Kidney (tissue), 14 donors: Measurements from ENCODE around the gene DENND2A. TPM values are rescaled to one million over a fixed set of nuclear protein-coding genes. Genes with fewer than 3 reads are reported as not detected.

Experiments
- DNase-seq, 5 donors: peaks; one replicate each; pipeline ENCODE4 v3.0.0-alpha.2; 2013 to 2020
- FAIRE-seq: peaks from 2 replicates; lab custom pipeline; 2012; peaks lifted over from hg19 to GRCh38; lab: Jason Lieb, UNC
- H3K27ac ChIP-seq, 2 donors: one replicate each; pipeline ENCODE4 v1.7.0; 2013; ENCODE audit warnings: low read depth in 2 of 2, low read length in 2 of 2, inconsistent platforms in 1 of 2
- H3K27me3 ChIP-seq: one replicate; pipeline ENCODE4 v1.7.1; 2013; ENCODE audit warnings: low read length, inconsistent platforms; ENCODE audit not compliant: control insufficient read depth, insufficient read depth
- H3K36me3 ChIP-seq, 3 donors: one replicate each; pipeline versions ENCODE4 v1.7.0 to v1.7.1; 2013; ENCODE audit warnings: low read length in 3 of 3, control low read depth in 1 of 3, inconsistent platforms in 1 of 3; ENCODE audit not compliant: insufficient read depth in 3 of 3, control insufficient read depth in 2 of 3
- H3K4me1 ChIP-seq, 3 donors: one replicate each; pipeline versions ENCODE4 v1.7.0 to v1.7.1; 2013; ENCODE audit warnings: low read length in 3 of 3, inconsistent platforms in 1 of 3, low read depth in 1 of 3; ENCODE audit not compliant: control insufficient read depth in 2 of 3, insufficient read depth in 2 of 3
- H3K4me3 ChIP-seq, 3 donors: one replicate each; pipeline versions ENCODE4 v1.7.0 to v1.8.1; 2013; ENCODE audit warnings: low read length in 3 of 3, control low read depth in 1 of 3, inconsistent platforms in 1 of 3
- H3K9ac ChIP-seq, 3 donors: one replicate each; pipeline versions ENCODE4 v1.7.0 to v1.7.1; 2013; ENCODE audit warnings: low read length in 3 of 3, control low read depth in 1 of 3, inconsistent platforms in 1 of 3
- H3K9me3 ChIP-seq, 3 donors: one replicate each; pipeline versions ENCODE4 v1.7.0 to v1.7.1; 2013; ENCODE audit warnings: low read length in 3 of 3, control low read depth in 1 of 3, inconsistent platforms in 1 of 3; ENCODE audit not compliant: control insufficient read depth in 2 of 3, insufficient read depth in 1 of 3
- intact Hi-C: fragments of 100-400 bp; cut with DNase I; formaldehyde crosslinking; loops from one replicate; pipeline ENCODE4 v1.11.1; 2022
- polyA plus RNA-seq: library from polyadenylated mRNA; stranded (reverse); fragments of 350-450 nt; fragmentation: Illumina TruSeq; extraction: RNeasy Lipid Tissue Mini Kit (QIAGEN cat#74804); gene quantifications from one replicate; pipeline ENCODE4 v1.2.3, GENCODE V29; 2014; ENCODE audit warnings: low read depth, low replicate concordance; ENCODE audit not compliant: insufficient read depth
- total RNA-seq: library from RNA; stranded (reverse); fragmentation: NEBNext Ultra II Directional; extraction: Animal tissue kit (Norgen Biotek cat#: 25700); gene quantifications from one replicate; pipeline ENCODE4 v1.2.1, GENCODE V29; 2021
- TF ChIP-seq, protein P1 (sequence below): IDR thresholded peaks from 3 replicates; pipeline ENCODE4 v1.5.1; 2012; ENCODE audit warnings: mild to moderate bottlenecking, moderate library complexity, borderline replicate concordance; ENCODE audit not compliant: insufficient read depth; ENCODE audit errors: extremely low read depth
- donor health status: control.
- donor health status: control.
- donor health status: control.
- donor health status: control.
- donor health status: control.
- donor health status: DM: yes; HTN: yes; CAD: no.
- donor health status: Normal renal cell carcinoma (clear cell type).

The DENND2A gene
- total and polyA plus RNA-seq, 2 donors from 2014 or later: 6.5 to 18.0 TPM

DNA sequence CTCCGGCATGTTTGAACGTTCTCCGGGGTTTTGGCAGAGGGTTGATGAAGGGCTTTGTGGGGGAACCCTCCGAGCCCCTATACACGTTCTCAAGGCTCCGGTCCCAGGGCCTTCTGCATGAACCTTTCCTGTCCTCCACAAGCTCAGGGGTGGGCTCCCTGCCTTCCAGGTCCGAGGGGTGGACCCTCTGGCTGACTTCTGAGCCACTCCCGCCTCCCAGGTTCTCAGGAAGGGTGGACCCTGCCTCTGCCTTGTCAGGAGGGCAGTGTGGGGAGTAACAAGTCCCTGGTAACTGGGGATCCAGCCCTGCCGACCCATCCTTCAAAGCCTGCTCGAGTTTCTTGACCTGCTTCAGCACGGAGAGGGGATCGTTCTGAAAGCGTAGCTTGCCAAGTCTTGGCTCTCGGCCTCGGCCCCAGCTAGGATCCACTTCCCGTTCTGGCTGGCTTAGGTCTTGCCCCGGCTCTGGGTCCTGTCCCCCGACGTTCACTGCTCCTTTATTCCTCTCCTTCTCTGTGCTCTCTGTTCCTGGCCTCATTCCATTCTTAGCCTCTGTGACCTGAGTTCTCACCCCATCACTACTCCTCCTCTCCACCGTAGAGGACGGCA lies 38.9 kb downstream of the DENND2A start:
- Histone ChIP-seq H3K27ac (no peak overlapping the region), H3K4me3 (no peak overlapping the region), H3K36me3 (peaks cover 0 to 2% (median 0%) of the 10 kb centered on the region in 3 donors), H3K4me1 (no peaks in the 10 kb centered on the region), H3K9me3 (no peaks in the 10 kb centered on the region), H3K9ac (no peak overlapping the region), H3K27me3 (no peaks in the 10 kb centered on the region)
- no peak for DNase-seq
- TF ChIP-seq, protein P1, sequence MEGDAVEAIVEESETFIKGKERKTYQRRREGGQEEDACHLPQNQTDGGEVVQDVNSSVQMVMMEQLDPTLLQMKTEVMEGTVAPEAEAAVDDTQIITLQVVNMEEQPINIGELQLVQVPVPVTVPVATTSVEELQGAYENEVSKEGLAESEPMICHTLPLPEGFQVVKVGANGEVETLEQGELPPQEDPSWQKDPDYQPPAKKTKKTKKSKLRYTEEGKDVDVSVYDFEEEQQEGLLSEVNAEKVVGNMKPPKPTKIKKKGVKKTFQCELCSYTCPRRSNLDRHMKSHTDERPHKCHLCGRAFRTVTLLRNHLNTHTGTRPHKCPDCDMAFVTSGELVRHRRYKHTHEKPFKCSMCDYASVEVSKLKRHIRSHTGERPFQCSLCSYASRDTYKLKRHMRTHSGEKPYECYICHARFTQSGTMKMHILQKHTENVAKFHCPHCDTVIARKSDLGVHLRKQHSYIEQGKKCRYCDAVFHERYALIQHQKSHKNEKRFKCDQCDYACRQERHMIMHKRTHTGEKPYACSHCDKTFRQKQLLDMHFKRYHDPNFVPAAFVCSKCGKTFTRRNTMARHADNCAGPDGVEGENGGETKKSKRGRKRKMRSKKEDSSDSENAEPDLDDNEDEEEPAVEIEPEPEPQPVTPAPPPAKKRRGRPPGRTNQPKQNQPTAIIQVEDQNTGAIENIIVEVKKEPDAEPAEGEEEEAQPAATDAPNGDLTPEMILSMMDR: no peak
- no peak for FAIRE-seq
- intact Hi-C loops: no loop called here

DNA sequence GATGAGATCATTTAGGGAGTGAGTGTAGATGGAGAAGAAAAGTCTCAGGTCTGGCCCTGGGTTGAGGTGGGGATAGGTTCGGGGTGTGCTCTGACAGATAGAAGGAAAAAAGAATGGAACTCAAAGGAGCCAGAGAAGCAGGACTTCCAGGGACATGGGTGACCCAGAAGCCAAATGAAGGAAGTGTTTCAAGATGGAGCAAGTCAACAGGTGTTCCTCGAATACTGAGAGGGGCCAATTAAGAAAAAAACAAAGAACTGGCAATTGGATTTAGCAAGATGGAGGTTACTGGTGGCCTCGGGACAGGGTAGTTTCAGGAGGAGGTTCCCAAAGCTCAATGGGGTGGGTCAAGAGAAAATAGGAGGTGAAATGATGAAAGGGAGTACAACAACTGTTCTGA lies 40.3 kb downstream of the DENND2A start:
- H3K4me3 ChIP-seq: no peak overlapping the region
- TF ChIP-seq, protein P1: no peak
- peaks cover 0 to 2% (median 0%) of the 10 kb centered on the region in 3 donors for H3K36me3 ChIP-seq
- no peak for FAIRE-seq
- intact Hi-C loops: no loop called here
- DNase-seq: no peak
- H3K27ac ChIP-seq: no peak overlapping the region
- H3K9me3 ChIP-seq: no peaks in the 10 kb centered on the region
- no peak overlapping the region for H3K9ac ChIP-seq
- no peaks in the 10 kb centered on the region for H3K27me3 ChIP-seq
- H3K4me1 ChIP-seq: peaks cover 0 to 6% (median 3%) of the 10 kb centered on the region in 3 donors

DNA sequence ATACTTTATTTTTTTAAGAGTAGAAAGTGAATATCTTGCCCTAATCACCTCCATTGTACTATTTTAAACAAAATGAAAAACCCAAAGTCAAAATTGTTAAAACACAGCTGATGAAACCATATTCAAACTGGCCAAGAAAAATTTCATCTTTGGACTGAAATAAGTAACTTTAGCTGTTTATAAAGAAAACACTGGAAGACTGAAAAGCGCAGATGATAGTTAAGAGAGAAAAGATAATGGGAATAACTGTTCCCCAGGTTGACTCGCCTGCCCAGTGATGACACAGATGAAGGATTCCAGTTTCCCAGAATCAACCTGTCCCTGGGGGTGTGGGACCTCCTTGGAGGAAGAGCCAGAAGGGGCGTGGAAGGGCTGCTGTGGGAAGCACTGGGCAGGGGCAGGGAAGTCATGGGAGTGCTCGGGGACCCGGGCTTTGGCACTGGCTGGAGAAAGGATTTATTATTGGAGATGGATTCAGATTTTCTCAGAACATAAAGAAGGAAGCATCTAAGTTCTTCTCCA lies 43.1 kb downstream of the DENND2A start:
- peak in 2 of 5 donors; percentile 33 to 39 for DNase-seq
- Histone ChIP-seq H3K9ac (no peak overlapping the region), H3K4me1 (peaks cover 0 to 12% (median 9%) of the 10 kb centered on the region in 3 donors), H3K27me3 (no peaks in the 10 kb centered on the region), H3K27ac (no peak overlapping the region), H3K36me3 (peaks cover 0 to 2% (median 0%) of the 10 kb centered on the region in 3 donors), H3K4me3 (no peak overlapping the region), H3K9me3 (no peaks in the 10 kb centered on the region)
- TF ChIP-seq, protein P1: no peak
- intact Hi-C loops: no loop called here
- FAIRE-seq: no peak
